M059J (cell line): Measurements from ENCODE around the gene MRGPRF. TPM values are rescaled to one million over a fixed set of nuclear protein-coding genes. Genes with fewer than 3 reads are reported as not detected.

Experiments
- DNase-seq: peaks from one replicate; pipeline ENCODE4 v3.0.0-alpha.2; 2012; ENCODE audit warnings: low read depth
- total RNA-seq: library from RNA; depleted of rRNA; stranded (reverse); fragments of >200 nt; shearing (Covaris generic); gene quantifications from 2 replicates; pipeline ENCODE4 v1.2.3, GENCODE V29; 2014; rRNA removed

MRGPRF gene, protein sequence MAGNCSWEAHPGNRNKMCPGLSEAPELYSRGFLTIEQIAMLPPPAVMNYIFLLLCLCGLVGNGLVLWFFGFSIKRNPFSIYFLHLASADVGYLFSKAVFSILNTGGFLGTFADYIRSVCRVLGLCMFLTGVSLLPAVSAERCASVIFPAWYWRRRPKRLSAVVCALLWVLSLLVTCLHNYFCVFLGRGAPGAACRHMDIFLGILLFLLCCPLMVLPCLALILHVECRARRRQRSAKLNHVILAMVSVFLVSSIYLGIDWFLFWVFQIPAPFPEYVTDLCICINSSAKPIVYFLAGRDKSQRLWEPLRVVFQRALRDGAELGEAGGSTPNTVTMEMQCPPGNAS
- total RNA-seq = 0.25 TPM in 1 of 2 replicates, not detected in the other

- DNase-seq = peak; percentile 24
Observed at GRCh38 chr11:69013009-69013951, at the start of gene MRGPRF. Gene MRGPRF, minus strand, starts transcription at chr11:69013246. Its CDS starts 3,345 bp downstream, at chr11:69009901.

DNA sequence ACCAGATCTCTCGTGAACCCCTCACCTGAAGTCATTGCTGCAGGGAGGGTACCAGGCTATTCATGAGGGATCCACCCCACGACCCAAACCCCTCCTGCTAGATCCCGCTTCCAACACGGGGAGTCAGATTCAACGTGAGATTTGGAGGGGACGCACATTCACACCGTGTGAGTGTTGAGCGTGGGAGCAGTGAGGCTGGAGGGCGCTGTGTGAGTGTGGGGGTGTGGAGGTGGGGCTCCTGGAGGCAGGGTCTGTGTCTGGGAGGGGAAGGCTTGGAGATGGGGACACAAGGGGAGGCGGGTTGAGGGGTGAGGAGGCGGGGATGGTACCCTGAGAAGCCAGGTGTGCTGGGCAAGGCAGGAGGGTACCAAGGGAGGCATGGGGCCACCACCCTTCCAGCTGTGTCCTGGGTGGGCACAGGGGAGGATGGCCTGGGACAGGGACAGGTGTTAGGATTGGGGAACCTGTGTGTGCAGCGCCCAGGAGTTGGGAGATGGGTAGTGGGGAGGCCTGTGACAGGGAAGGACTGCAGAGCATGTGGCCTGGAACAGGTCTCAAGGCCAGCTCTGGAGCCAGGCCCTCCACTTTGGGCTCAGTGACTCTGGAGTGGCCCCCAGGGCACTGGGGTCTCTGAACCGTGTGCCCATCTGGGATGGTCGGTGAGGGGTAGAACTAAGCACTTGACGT is 49.3 kb upstream of the MRGPRF start:
- DNase-seq = no peak

DNA sequence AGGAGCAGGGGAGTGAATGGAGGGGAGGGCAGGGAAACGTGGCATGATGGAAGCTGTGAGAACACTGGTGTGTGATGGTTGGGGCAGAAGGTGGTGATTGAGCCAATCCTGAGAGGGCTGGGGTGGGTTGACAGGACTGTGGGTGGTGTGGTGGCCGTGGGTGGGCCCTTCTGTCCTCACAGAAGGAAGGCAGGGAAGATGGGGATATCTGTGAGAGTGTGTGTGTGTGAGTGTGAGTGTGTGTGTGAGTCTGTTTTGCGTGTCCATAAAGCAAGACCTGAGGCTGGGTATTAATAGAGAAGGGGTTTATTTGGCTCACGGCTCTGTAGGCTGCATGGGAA is 48.6 kb upstream of the MRGPRF start:
- no peak for DNase-seq

DNA sequence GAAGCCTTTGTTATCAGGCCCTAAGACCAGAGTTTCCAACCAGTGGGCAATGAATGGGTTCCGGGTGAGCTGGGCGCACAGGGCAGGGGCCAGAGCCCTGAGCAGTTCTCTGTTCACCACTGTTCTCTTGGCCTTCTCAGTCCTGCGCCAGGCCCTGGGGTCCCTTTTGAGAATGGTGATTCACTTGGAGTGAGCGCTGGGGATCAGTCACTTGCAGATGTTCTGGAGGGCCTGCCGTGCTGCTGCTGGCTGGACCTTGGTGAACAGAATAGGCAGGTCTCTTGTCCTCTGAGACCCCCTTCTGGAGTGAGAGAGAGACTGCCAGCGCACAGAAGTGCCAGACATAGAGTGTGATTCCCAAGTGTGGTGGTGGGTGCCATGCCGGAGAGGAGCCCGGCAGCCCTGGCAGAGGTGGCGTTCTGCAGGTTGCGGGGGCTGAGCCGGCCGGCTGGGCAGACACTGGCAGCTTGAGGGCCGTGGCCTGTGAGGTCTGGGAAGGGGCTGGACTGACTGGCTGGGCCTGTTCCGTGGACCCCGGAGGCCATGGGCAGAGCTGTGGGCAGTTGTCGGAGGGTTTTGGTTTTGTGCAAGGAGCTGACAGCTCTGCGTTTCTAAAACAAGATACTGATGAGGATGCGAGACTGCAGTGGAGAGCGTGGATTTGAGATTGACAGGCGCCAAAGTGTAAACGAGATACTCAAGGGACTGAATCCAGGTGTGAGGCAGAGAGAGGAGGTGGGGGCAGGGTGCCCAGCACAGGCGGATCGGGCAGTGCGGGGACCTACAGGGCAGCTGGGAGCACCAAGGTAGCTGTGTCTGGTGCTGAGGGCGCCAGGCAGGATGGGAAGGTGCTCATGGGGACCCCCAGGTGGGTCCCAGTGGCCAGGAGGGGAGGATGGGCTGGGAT is 48.0 kb upstream of the MRGPRF start:
- DNase-seq = no peak

DNA sequence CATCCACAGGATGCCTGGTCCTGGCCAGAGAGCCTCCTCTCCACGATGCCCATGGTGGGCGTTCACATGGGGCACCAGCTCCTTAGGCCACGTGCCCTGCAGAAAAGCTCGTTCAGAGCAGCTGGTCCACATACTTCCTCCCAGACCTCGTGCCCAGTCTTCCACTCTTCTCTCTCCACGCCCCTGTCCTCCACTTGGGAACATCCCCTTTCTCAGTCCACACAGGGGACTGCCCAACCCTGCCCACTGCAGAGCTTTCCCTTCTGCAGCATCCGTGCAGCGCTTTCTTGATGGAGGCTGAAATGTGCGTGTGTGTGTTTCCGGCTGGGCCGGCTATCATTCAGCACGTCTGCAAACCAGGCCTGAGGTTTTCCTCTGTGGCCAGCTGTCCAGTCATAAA is 46.9 kb upstream of the MRGPRF start:
- DNase-seq = no peak

DNA sequence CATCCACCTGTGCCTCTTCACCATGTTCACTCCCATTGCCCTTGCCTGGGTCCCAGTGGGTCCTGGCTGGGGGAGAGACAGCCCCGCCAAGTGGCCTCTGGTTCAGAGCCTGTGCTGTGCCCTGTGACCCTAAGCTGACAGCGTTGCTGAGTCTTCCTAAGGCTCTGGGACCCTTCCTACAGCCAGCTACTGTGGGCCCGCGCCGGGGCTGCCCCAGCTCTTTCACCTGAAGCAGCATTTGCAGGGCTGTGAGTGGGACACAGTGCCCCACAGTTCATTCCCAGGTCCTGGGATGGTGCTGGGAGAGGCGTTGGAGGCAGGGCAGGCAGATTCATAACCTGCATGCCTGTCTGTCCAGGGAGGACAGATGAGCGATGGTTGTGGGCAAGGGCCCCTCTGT is 46.4 kb upstream of the MRGPRF start:
- DNase-seq = no peak

DNA sequence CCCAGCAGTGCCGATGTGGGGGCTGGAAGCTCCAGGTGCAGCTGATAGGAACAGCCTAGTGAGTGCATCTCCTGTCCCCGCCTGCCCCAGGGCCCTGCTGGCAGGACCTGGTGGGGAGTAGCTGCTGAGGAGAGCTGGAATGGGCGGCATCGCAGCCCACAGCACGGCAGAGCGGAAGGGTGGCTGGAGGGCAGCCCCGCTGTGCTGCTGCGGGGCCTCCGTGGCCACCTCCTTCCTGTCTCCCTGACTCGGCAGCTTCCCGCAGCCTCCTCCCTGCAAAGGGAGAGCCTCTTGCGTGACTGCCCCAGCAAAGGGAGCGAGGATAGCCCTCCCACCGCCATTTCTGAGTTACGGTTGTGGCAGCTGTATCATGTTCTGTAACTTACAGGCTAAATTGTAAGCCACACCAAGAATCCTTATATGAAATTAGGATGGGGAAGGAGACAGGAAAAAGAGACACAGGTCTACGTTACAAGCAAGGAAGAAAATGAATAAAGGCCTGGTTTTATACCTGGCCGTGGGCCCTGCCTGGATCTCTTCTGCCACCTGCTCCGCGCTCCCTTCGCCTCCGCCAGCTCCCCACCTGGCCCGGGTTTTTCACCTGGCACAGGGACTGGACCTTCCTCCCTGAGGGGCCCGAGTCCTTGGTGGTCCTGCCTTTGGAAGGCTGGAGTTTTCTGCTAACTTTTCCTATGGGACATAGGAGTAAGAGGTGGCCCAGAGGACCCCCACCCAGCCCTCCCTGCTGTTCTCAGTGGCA is 45.6 kb upstream of the MRGPRF start:
- no peak for DNase-seq

GRCh38 chr11:69057801-69058200 is 44.8 kb upstream of the MRGPRF start:
- no peak for DNase-seq

- no peak for DNase-seq
Observed at GRCh38 chr11:69057236-69057635, 44.2 kb upstream of the MRGPRF start.

DNA sequence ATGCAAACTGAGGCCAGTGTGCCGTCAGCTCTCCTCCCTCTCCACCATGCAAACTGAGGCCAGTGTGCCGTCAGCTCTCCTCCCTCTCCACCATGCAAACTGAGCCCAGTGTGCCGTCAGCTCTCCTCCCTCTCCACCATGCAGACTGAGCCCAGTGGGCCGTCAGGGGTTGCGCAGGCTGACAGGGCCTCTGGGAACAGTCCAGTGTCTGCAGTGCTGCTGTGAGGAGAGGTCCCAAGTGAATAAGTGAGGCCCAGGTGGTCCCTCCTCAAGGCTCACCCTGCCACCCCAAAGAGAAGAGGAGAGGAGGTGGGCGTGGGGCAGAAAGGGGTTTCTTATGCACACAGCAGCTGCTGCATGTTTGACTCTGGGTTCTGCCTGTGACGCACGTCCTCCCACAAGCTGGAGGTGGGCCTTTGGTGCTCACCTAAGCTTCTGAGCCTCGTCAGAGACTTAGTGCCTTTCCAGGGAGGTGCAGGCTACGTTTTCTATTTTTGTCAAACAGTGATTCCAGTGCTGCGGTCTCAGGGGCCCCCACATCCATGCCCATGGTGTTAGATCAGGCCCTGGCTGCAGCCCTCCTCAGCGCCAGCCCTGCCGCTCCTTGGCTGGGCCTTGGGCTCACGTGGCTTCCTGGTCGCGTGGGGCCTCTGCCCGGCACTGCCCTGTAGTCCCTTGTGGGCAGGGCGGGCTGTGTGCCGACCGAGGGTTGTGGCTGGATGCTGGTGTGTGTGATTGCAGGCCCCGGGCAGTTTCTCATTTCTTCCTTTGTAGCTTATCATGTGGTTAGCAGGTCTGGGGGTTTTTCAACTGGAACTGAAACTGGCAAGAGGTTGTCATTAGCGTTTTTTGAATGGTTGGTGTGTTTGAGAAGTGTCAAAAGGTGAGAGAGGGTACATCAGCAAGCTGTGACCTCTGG is 42.8 kb upstream of the MRGPRF start:
- no peak for DNase-seq

- DNase-seq = no peak
Observed at GRCh38 chr11:69055212-69055586, 42.2 kb upstream of the MRGPRF start.

DNA sequence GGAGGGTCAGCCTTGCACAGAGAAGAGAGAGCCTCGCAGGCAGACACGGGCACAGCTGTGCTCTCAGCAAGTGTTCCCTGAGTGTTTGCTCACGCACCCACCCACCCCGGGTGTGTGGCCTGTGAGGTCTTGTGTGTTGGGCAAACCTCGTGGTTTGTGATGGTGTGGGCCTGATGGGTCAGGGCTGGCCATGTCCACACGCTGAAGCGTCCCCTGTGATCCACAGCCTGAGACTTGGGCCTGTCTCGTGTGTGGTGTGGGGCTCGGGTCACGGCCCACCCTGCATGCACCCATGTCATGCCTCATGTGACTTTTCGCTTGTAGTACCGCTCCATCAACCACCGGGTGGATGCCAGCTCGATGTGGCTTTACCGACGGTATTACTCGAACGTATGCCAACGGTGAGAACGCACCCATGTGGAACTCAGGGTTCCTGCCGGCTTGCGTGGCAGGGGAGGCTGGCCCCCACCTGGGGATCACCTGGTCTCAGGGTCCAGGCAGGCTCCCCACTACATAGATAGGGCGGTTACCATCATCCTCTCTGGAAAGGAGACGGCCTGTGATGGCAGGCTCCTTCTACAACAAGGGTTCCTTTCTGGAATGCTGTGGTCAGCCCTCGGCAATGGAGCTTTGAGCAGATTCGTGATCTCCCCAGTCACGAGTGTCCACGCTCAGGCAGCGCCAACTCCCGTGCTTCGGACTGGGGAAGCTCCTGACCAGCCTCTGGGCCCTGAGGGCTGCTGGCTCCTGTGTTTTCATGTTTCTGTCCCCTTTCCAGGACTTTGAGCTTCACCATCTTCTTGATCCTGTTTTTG is 41.6 kb upstream of the MRGPRF start:
- DNase-seq = no peak

GRCh38 chr11:69053546-69054396 is 40.7 kb upstream of the MRGPRF start:
- DNase-seq = no peak

DNA sequence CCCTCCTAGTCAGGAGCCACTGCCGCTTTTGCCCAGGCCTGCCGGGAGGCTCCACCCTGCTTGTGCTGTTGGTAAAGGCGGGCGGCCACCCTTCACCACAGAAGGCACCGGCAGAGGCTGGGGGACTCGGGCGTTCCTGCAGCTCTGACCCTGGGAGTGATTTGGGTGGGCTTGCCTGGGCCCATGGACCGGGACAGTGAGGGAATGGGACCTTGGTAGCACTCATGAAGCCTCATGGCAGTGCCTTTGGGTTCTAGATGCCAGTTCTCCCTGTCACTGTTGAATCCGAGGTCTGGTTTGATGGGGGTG is 40.1 kb upstream of the MRGPRF start:
- no peak for DNase-seq

- no peak for DNase-seq
Observed at GRCh38 chr11:69052343-69053168, 39.5 kb upstream of the MRGPRF start.

GRCh38 chr11:69051381-69052342 is 38.6 kb upstream of the MRGPRF start:
- no peak for DNase-seq
